Fibroblast of lung (primary cell): ENCODE results near the gene PGAM2.

Source experiments
- EZH2 ChIP-seq: IDR thresholded peaks from 2 replicates; pipeline ENCODE4 v1.5.1; 2012; ENCODE audit warnings: low read length, control low read depth, mild to moderate bottlenecking; ENCODE audit errors: missing control alignments
- TF ChIP-seq, protein P1 (sequence below), 2 donors: IDR thresholded peaks in 1 of 2; conservative IDR thresholded peaks in 1 of 2; 1 replicate in 1 of 2; 2 replicates in 1 of 2; pipeline ENCODE4 v1.5.1; 2011 to 2012; ENCODE audit warnings: low read length in 2 of 2, control low read depth in 1 of 2, inconsistent platforms in 1 of 2, low read depth in 1 of 2, mild to moderate bottlenecking in 1 of 2

DNA sequence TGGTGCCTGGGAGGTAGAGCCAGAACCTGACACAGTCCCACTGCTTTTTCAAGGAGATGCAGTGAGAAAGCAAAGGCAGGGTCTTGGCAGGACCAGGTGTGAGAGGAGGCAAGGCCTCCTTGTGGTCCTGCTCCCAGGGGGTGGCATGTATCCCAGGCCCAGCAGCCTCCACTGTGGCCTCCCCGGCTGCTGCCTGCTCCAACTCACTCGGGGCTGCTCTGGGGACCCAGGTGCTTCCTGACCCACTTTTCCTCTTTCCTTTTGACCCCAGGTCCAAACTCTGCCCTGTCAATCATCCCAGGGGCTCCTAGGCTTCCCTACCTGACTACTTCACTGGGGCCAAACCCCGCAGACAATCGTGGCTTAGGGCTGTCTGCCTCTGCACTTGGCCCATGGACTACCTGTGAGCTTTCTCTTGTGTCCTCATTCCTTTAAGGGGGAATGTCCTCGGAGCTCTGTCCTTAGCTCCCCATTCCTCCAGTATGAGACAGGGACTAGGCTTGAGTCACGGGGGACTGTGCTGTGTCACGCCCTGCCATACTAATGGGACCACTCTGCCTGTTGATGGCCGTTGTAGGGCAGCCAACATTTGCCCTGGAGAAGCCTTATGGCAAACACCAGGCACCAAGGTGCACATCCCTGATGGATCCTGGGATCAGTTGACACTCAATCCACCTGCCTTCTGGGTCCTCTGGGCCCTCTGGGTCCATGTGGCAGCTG lies 37.6 kb upstream of the PGAM2 start:
- TF ChIP-seq, protein P1, sequence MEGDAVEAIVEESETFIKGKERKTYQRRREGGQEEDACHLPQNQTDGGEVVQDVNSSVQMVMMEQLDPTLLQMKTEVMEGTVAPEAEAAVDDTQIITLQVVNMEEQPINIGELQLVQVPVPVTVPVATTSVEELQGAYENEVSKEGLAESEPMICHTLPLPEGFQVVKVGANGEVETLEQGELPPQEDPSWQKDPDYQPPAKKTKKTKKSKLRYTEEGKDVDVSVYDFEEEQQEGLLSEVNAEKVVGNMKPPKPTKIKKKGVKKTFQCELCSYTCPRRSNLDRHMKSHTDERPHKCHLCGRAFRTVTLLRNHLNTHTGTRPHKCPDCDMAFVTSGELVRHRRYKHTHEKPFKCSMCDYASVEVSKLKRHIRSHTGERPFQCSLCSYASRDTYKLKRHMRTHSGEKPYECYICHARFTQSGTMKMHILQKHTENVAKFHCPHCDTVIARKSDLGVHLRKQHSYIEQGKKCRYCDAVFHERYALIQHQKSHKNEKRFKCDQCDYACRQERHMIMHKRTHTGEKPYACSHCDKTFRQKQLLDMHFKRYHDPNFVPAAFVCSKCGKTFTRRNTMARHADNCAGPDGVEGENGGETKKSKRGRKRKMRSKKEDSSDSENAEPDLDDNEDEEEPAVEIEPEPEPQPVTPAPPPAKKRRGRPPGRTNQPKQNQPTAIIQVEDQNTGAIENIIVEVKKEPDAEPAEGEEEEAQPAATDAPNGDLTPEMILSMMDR (conservative IDR thresholded peaks at IDR 0.05 in 1 of 2, IDR thresholded peaks at IDR 0.05 in 1 of 2; ENCODE audit: low read depth in 1 of 2, low read length in 2 of 2) = no peak
- TF ChIP-seq EZH2 = no peak
